H9 (cell line): Measurements from ENCODE around the gene ADRB1. TPM values are rescaled to one million over a fixed set of nuclear protein-coding genes. Genes with fewer than 3 reads are reported as not detected.

Experiments
- DNase-seq: peaks from one replicate; pipeline ENCODE4 v3.0.0-alpha.2; 2017
- H2AFZ ChIP-seq: one replicate; pipeline ENCODE4 v1.6.1; 2013; ENCODE audit warnings: mild to moderate bottlenecking, low read length, control low read depth, moderate library complexity
- H2AK5ac ChIP-seq: 2 replicates; pipeline ENCODE4 v1.6.1; 2013; ENCODE audit warnings: low read length, control low read depth, mixed read lengths; ENCODE audit not compliant: insufficient read length
- H2BK120ac ChIP-seq: one replicate; pipeline ENCODE4 v1.6.1; 2013; ENCODE audit warnings: low read depth, mild to moderate bottlenecking, low read length, control low read depth, inconsistent platforms; ENCODE audit not compliant: poor library complexity, severe bottlenecking
- H2BK12ac ChIP-seq: 2 replicates; pipeline ENCODE4 v1.6.1; 2013; ENCODE audit warnings: low read length, control low read depth, mixed read lengths, low read depth; ENCODE audit not compliant: insufficient read length
- H2BK15ac ChIP-seq: 2 replicates; pipeline ENCODE4 v1.6.1; 2013; ENCODE audit warnings: low read depth, low read length, control low read depth
- H2BK20ac ChIP-seq: one replicate; pipeline ENCODE4 v1.6.1; 2013; ENCODE audit warnings: low read depth, mild to moderate bottlenecking, low read length, control low read depth, inconsistent platforms; ENCODE audit not compliant: poor library complexity, severe bottlenecking
- H2BK5ac ChIP-seq: 2 replicates; pipeline ENCODE4 v1.6.1; 2013; ENCODE audit warnings: low read length, control low read depth, mixed read lengths; ENCODE audit not compliant: insufficient read length
- H3K14ac ChIP-seq: 2 replicates; pipeline ENCODE4 v1.6.1; 2013; ENCODE audit warnings: low read length, control low read depth; ENCODE audit not compliant: insufficient read depth
- H3K18ac ChIP-seq: 2 replicates; pipeline ENCODE4 v1.6.1; 2013; ENCODE audit warnings: low read depth, mild to moderate bottlenecking, mixed read lengths, low read length, control low read depth; ENCODE audit not compliant: insufficient read length
- H3K23ac ChIP-seq: 2 replicates; pipeline ENCODE4 v1.6.1; 2013; ENCODE audit warnings: low read length, control low read depth, mixed read lengths, low read depth; ENCODE audit not compliant: insufficient read length
- H3K23me2 ChIP-seq: 2 replicates; pipeline ENCODE4 v1.6.1; 2013; ENCODE audit warnings: low read depth, mild to moderate bottlenecking, mixed read lengths, low read length, control low read depth; ENCODE audit not compliant: insufficient read length, poor library complexity, severe bottlenecking
- H3K27ac ChIP-seq: 2 replicates; pipeline ENCODE4 v1.5.1; 2013; ENCODE audit warnings: low read length, control low read depth, mixed read lengths, low read depth; ENCODE audit not compliant: insufficient read length
- H3K27me3 ChIP-seq: 2 replicates; pipeline ENCODE4 v1.6.1; 2013; ENCODE audit warnings: low read length, control low read depth, inconsistent platforms; ENCODE audit not compliant: insufficient read depth
- H3K4ac ChIP-seq: 2 replicates; pipeline ENCODE4 v1.6.1; 2013; ENCODE audit warnings: low read depth, mild to moderate bottlenecking, control low read depth, inconsistent platforms, low read length, moderate library complexity
- H3K4me1 ChIP-seq: 2 replicates; pipeline ENCODE4 v1.6.1; 2013; ENCODE audit warnings: low read length, control low read depth, inconsistent platforms; ENCODE audit not compliant: insufficient read depth
- H3K4me2 ChIP-seq: 2 replicates; pipeline ENCODE4 v1.6.1; 2013; ENCODE audit warnings: low read length, control low read depth, mixed read lengths; ENCODE audit not compliant: insufficient read length, insufficient read depth
- H3K56ac ChIP-seq: 2 replicates; pipeline ENCODE4 v1.6.1; 2013; ENCODE audit warnings: low read depth, mild to moderate bottlenecking, mixed read lengths, low read length, control low read depth; ENCODE audit not compliant: insufficient read length
- H3K79me1 ChIP-seq: 2 replicates; pipeline ENCODE4 v1.6.1; 2013; ENCODE audit warnings: low read depth, mild to moderate bottlenecking, moderate library complexity, low read length, control low read depth, inconsistent platforms; ENCODE audit not compliant: insufficient read depth, poor library complexity, severe bottlenecking
- H3K79me2 ChIP-seq: 2 replicates; pipeline ENCODE4 v1.6.1; 2013; ENCODE audit warnings: low read length, control low read depth, inconsistent platforms; ENCODE audit not compliant: insufficient read depth
- H3K9ac ChIP-seq: 2 replicates; pipeline ENCODE4 v1.6.1; 2013; ENCODE audit warnings: low read length, control low read depth, mixed read lengths; ENCODE audit not compliant: insufficient read length; ENCODE audit errors: extremely low read depth
- H3K9me3 ChIP-seq: one replicate; pipeline ENCODE4 v1.6.1; 2013; ENCODE audit warnings: low read depth, low read length, inconsistent platforms; ENCODE audit not compliant: control insufficient read depth
- H3T11ph ChIP-seq: one replicate; pipeline ENCODE4 v1.6.1; 2013; ENCODE audit warnings: mild to moderate bottlenecking, low read length, control low read depth, inconsistent platforms
- H4K20me1 ChIP-seq: one replicate; pipeline ENCODE4 v1.6.1; 2013; ENCODE audit not compliant: control insufficient read depth, insufficient read length, insufficient read depth
- H4K5ac ChIP-seq: 2 replicates; pipeline ENCODE4 v1.6.1; 2013; ENCODE audit warnings: low read depth, mild to moderate bottlenecking, mixed read lengths, low read length, control low read depth; ENCODE audit not compliant: insufficient read length
- H4K8ac ChIP-seq: replicated peaks from 2 replicates; pipeline ENCODE4 v1.6.1; 2013; ENCODE audit warnings: low read length, control low read depth, mixed read lengths, low read depth; ENCODE audit not compliant: insufficient read length
- H4K91ac ChIP-seq: 2 replicates; pipeline ENCODE4 v1.6.1; 2013; ENCODE audit warnings: low read depth, mild to moderate bottlenecking, moderate library complexity, mixed read lengths, low read length, control low read depth; ENCODE audit not compliant: insufficient read length
- H3K27ac Mint-ChIP-seq, 3 experiments: 2 replicates in 2 of 3; 3 replicates in 1 of 3; pipeline ENCODE4 v1.8.0; 2020 to 2021; ENCODE audit warnings: mixed read lengths in 3 of 3, mild to moderate bottlenecking in 1 of 3, moderate library complexity in 1 of 3
- H3K27me3 Mint-ChIP-seq: 2 replicates; pipeline ENCODE4 v1.8.0; 2021; ENCODE audit warnings: low read depth, mild to moderate bottlenecking, moderate library complexity, mixed read lengths
- H3K36me3 Mint-ChIP-seq, 3 experiments: 2 replicates in 2 of 3; 3 replicates in 1 of 3; pipeline ENCODE4 v1.8.0; 2020 to 2021; ENCODE audit warnings: low read depth in 3 of 3, mixed read lengths in 3 of 3; ENCODE audit not compliant: insufficient read depth in 1 of 3
- H3K4me1 Mint-ChIP-seq, 2 experiments: 2 replicates each; pipeline ENCODE4 v1.8.0; 2020; ENCODE audit warnings: mixed read lengths in 2 of 2
- H3K4me3 Mint-ChIP-seq, 2 experiments: 2 replicates in 1 of 2; 3 replicates in 1 of 2; pipeline ENCODE4 v1.8.0; 2020 to 2021; ENCODE audit warnings: mild to moderate bottlenecking in 2 of 2, mixed read lengths in 2 of 2, moderate library complexity in 1 of 2
- H3K9me3 Mint-ChIP-seq, 2 experiments: 2 replicates in 1 of 2; 3 replicates in 1 of 2; pipeline ENCODE4 v1.8.0; 2020; ENCODE audit warnings: mild to moderate bottlenecking in 2 of 2, mixed read lengths in 2 of 2, moderate library complexity in 1 of 2
- CTCF ChIP-seq: fragments of 200-600 bp; sonication (generic); conservative IDR thresholded peaks from 3 replicates; pipeline ENCODE4 v1.8.0; 2021; ENCODE audit warnings: antibody characterized with exemption, mild to moderate bottlenecking
- WGBS: extraction: QIAGEN DNeasy Blood & Tissue Kit; methylation state at CpG from one replicate; pipeline ENCODE4 v1.1.7; 2013; ENCODE audit warnings: missing lambda C conversion rate, low lambda C conversion rate, mixed read lengths; ENCODE audit not compliant: insufficient read length; ENCODE audit errors: extremely low coverage; 5-methylcytosine and 5-hydroxymethylcytosine counted together
- total RNA-seq: library from RNA; stranded (reverse); gene quantifications from 2 replicates; pipeline ENCODE4 v1.2.1, GENCODE V29; 2021

The ADRB1 gene
- total RNA-seq, 1 experiment from 2014 or later = 0.13 TPM

- Mint-ChIP-seq H3K9me3 (peaks cover 10 to 11% of the 10 kb centered on the region in 2 experiments), H3K36me3 (peaks cover 0 to 7% (median 0%) of the 10 kb centered on the region in 3 experiments; a peak in 1 of 7 replicates), H3K4me1 (no peaks in the 10 kb centered on the region), H3K27me3 (peaks cover 4% of the 10 kb centered on the region; the same call in 1 of the 2 replicates), H3K4me3 (no peak overlapping the region; a peak in 1 of 5 replicates), H3K27ac (no peak overlapping the region)
- no peak for DNase-seq
- Histone ChIP-seq H3K18ac (no peak overlapping the region), H3K27me3 (no peaks in the 10 kb centered on the region), H2AK5ac (no peak overlapping the region), H2BK12ac (no peak overlapping the region), H3K4me1 (no peaks in the 10 kb centered on the region), H2BK120ac (no peak overlapping the region), H3T11ph (no peak overlapping the region), H4K5ac (no peak overlapping the region), H3K23me2 (no peaks in the 10 kb centered on the region), H2BK5ac (no peak overlapping the region), H2AFZ (no peak overlapping the region), H4K91ac (no peak overlapping the region), H3K23ac (no peak overlapping the region), H2BK20ac (no peak overlapping the region), H3K79me2 (no peaks in the 10 kb centered on the region), H4K8ac (no peak overlapping the region), H3K14ac (no peak overlapping the region), H3K56ac (no peak overlapping the region), H4K20me1 (no peaks in the 10 kb centered on the region), H3K4ac (no peak overlapping the region), H3K79me1 (no peaks in the 10 kb centered on the region), H3K9me3 (no peaks in the 10 kb centered on the region), H3K27ac (no peak overlapping the region), H2BK15ac (no peak overlapping the region), H3K4me2 (no peak overlapping the region), H3K9ac (no peak overlapping the region)
- WGBS = no CpG with 5 or more reads among the region's 5 CpGs
- TF ChIP-seq CTCF = no peak
These were observed 25.8 kb upstream of the ADRB1 start for GRCh38 chr10:114017873-114018272.
